Omental fat pad (tissue), 4 donors: ENCODE measurements around the gene GLMP. TPM values are rescaled to one million over a fixed set of nuclear protein-coding genes. Genes with fewer than 3 reads are reported as not detected.
A peak's percentile ranks its signal among the peaks of the same experiment; 100 is the strongest.

Experiments used
- ATAC-seq: fragments of 150-250 bp; one replicate; pipeline ENCODE4 v1.9.1; 2016; ENCODE audit warnings: mild to moderate bottlenecking, moderate library complexity; ENCODE audit not compliant: low FRiP score
- DNase-seq: peaks from one replicate; pipeline ENCODE4 v3.0.0-alpha.2; 2019; ENCODE audit warnings: low spot score
- CTCF ChIP-seq, 3 donors: fragments of 450-650 bp; IDR thresholded peaks; one replicate each; pipeline ENCODE4 v1.5.1; 2016 to 2017; ENCODE audit warnings: antibody characterized with exemption in 3 of 3, mild to moderate bottlenecking in 3 of 3, moderate library complexity in 2 of 3
- total RNA-seq, 4 donors: library from RNA; depleted of rRNA; stranded (reverse); fragments of >200 nt; gene quantifications; one replicate each; pipeline ENCODE4 v1.1.0, GENCODE V29; 2016

GLMP gene
- total RNA-seq, 4 donors from 2014 or later = 44.0 to 71.1 (median 55.9) TPM

- TF ChIP-seq CTCF (IDR thresholded peaks at IDR 0.05) = no peak
- DNase-seq (no peak), ATAC-seq (no peak)
These were observed 10.0 kb downstream of the GLMP start for GRCh38 chr1:156285437-156285836.

DNA sequence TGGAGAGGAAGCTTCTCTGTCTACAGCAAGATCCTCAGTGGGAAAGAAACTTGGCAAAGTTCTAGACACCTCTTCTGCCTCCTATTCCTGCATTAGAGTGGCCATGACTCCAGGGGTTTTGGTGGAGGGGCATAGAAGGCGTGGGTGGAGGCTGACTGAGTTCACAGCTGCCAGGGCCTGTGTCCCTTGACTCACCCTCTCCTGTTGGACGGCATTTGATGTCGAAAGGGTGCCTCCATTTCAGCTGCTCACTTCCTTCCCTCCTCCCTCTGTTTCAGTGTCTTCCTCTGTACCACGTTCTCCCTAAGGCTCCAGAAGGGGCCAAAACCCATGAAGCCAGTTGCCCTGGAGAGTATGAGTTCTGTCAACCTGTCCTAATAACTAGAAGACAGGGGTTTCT, 10.7 kb downstream of the GLMP start:
- ATAC-seq = no peak
- TF ChIP-seq CTCF (IDR thresholded peaks at IDR 0.05) = no peak
- no peak for DNase-seq

DNA sequence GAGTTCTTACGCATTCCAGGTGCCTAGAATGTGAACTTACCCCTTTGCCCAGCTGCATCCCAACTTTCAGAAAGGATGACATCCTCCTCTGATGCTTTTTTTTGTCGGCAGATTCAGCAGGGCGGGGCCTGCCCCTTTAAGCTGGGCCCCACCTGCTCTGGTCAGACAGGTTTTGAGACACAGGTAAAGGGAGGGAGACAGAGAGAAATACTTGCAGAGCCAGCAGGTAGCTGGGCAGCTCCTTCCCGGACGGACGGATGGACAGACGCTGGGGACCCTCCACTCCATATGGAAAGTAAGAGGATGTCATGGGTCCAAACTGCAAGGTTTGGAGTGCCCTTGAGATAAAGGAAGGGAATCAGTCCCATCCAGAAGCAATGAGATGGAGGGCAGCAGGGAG, 11.4 kb downstream of the GLMP start, which contains the start of gene TMEM79:
TSS of gene TMEM79 (plus strand) at position 214 of the 400 bp plus-strand sequence. CDS start 902 bp downstream, outside the sequence.
- TF ChIP-seq CTCF (IDR thresholded peaks at IDR 0.05) = no peak
- no peak for ATAC-seq
- DNase-seq = no peak

- no peak for TF ChIP-seq CTCF (IDR thresholded peaks at IDR 0.05)
- no peak for DNase-seq
These were observed 12.0 kb downstream of the GLMP start for GRCh38 chr1:156283521-156283920.

GRCh38 chr1:156282479-156283222, 12.8 kb downstream of the GLMP start, which contains the start of gene SMG5:
Gene SMG5 (minus strand): TSS chr1:156282825. CDS start chr1:156282680, 145 bp downstream.
- peak; percentile 92 for ATAC-seq
- DNase-seq = peak; percentile 86
- no peak for TF ChIP-seq CTCF (IDR thresholded peaks at IDR 0.05)

More at GRCh38 chr1:156283521-156283920, 12.0 kb downstream of the GLMP start:
- ATAC-seq = no peak

- TF ChIP-seq CTCF (IDR thresholded peaks at IDR 0.05) = no peak
- no peak for ATAC-seq
- DNase-seq = no peak
These were observed 13.6 kb downstream of the GLMP start for GRCh38 chr1:156281693-156282478.
